CD14-positive monocyte (primary cell): ENCODE data around the gene TXNL1. TPM values are rescaled to one million over a fixed set of nuclear protein-coding genes. Genes with fewer than 3 reads are reported as not detected.

Experiments used
- DNase-seq, 3 donors: peaks; one replicate each; pipeline ENCODE4 v3.0.0-alpha.2; 2011 to 2022
- H2AFZ ChIP-seq: 2 replicates; pipeline ENCODE4 v1.6.0; 2012; ENCODE audit warnings: mild to moderate bottlenecking, low read depth, low read length, inconsistent platforms; ENCODE audit not compliant: insufficient read depth, poor library complexity, severe bottlenecking
- H3K27ac ChIP-seq, 2 donors: 1 replicate in 1 of 2; 2 replicates in 1 of 2; pipeline ENCODE4 v1.5.1; 2012 to 2013; ENCODE audit warnings: low read length in 2 of 2, control low read depth in 1 of 2, inconsistent platforms in 1 of 2, low read depth in 1 of 2, mild to moderate bottlenecking in 1 of 2
- H3K27me3 ChIP-seq, 2 donors: one replicate each; pipeline versions ENCODE4 v1.6.0 to v1.6.1; 2011 to 2013; ENCODE audit warnings: low read length in 2 of 2; ENCODE audit not compliant: control insufficient read depth in 2 of 2, insufficient read depth in 2 of 2
- H3K36me3 ChIP-seq, 2 donors: replicated peaks in 1 of 2; 1 replicate in 1 of 2; 2 replicates in 1 of 2; pipeline versions ENCODE4 v1.5.1 to v1.6.1; 2012 to 2013; ENCODE audit warnings: low read length in 2 of 2, control low read depth in 1 of 2, inconsistent platforms in 1 of 2, mild to moderate bottlenecking in 1 of 2; ENCODE audit not compliant: insufficient read depth in 2 of 2, control insufficient read depth in 1 of 2
- H3K4me1 ChIP-seq, 2 donors: 1 replicate in 1 of 2; 2 replicates in 1 of 2; pipeline versions ENCODE4 v1.5.1 to v1.6.1; 2012 to 2013; ENCODE audit warnings: low read length in 2 of 2, control low read depth in 1 of 2, inconsistent platforms in 1 of 2, mild to moderate bottlenecking in 1 of 2, moderate library complexity in 1 of 2; ENCODE audit not compliant: insufficient read depth in 2 of 2, control insufficient read depth in 1 of 2
- H3K4me2 ChIP-seq: replicated peaks from 2 replicates; pipeline ENCODE3; 2012; ENCODE audit warnings: low read length, moderate library complexity, mild to moderate bottlenecking; ENCODE audit not compliant: poor library complexity, severe bottlenecking; ENCODE audit errors: extremely low read depth
- H3K4me3 ChIP-seq, 3 experiments: fragments of 200-600 bp in 1 of 3; sonication (generic) in 1 of 3; replicated peaks in 1 of 3; 1 replicate in 2 of 3; 2 replicates in 1 of 3; pipeline ENCODE4 v1.5.1; 2011 to 2013; ENCODE audit warnings: low read length in 3 of 3, mild to moderate bottlenecking in 3 of 3, control low read depth in 2 of 3, low read depth in 2 of 3, inconsistent platforms in 1 of 3, moderate library complexity in 1 of 3
- H3K79me2 ChIP-seq: 2 replicates; pipeline ENCODE4 v1.6.0; 2012; ENCODE audit warnings: mild to moderate bottlenecking, control low read depth, inconsistent platforms, low read length, moderate library complexity; ENCODE audit not compliant: insufficient read depth
- H3K9ac ChIP-seq: 2 replicates; pipeline ENCODE4 v1.6.0; 2017; ENCODE audit warnings: low read length, mild to moderate bottlenecking; ENCODE audit not compliant: insufficient read depth, poor library complexity, severe bottlenecking
- H3K9me3 ChIP-seq, 2 donors: replicated peaks in 1 of 2; 1 replicate in 1 of 2; 2 replicates in 1 of 2; pipeline versions ENCODE4 v1.5.1 to v1.6.1; 2012 to 2013; ENCODE audit warnings: low read length in 2 of 2, control low read depth in 1 of 2; ENCODE audit not compliant: control insufficient read depth in 1 of 2, insufficient read depth in 1 of 2
- H4K20me1 ChIP-seq: 2 replicates; pipeline ENCODE4 v1.6.0; 2012; ENCODE audit warnings: mild to moderate bottlenecking, low read length, control low read depth, moderate library complexity; ENCODE audit not compliant: insufficient read depth
- H3K27ac Mint-ChIP-seq, 7 donors: one replicate each; pipeline ENCODE4 v1.8.0; 2020; ENCODE audit warnings: mild to moderate bottlenecking in 7 of 7, mixed read lengths in 7 of 7, moderate library complexity in 6 of 7, inconsistent platforms in 2 of 7
- H3K27me3 Mint-ChIP-seq, 3 donors: one replicate each; pipeline ENCODE4 v1.8.0; 2021 to 2022; ENCODE audit warnings: low read depth in 3 of 3, mild to moderate bottlenecking in 3 of 3, mixed read lengths in 3 of 3, moderate library complexity in 3 of 3, inconsistent platforms in 1 of 3
- H3K36me3 Mint-ChIP-seq, 2 donors: one replicate each; pipeline ENCODE4 v1.8.0; 2020; ENCODE audit warnings: mixed read lengths in 2 of 2, inconsistent platforms in 1 of 2, mild to moderate bottlenecking in 1 of 2
- H3K4me1 Mint-ChIP-seq: one replicate; pipeline ENCODE4 v1.8.0; 2020; ENCODE audit warnings: mild to moderate bottlenecking, mixed read lengths
- H3K4me3 Mint-ChIP-seq, 2 donors: one replicate each; pipeline ENCODE4 v1.8.0; 2020; ENCODE audit warnings: mild to moderate bottlenecking in 2 of 2, mixed read lengths in 2 of 2, moderate library complexity in 1 of 2
- H3K9me3 Mint-ChIP-seq, 7 donors: one replicate each; pipeline ENCODE4 v1.8.0; 2020 to 2022; ENCODE audit warnings: mixed read lengths in 7 of 7, mild to moderate bottlenecking in 6 of 7, moderate library complexity in 6 of 7, inconsistent platforms in 2 of 7
- CTCF ChIP-seq: fragments of 200-600 bp; IDR thresholded peaks from one replicate; pipeline ENCODE4 v1.8.0; 2022; ENCODE audit warnings: antibody characterized with exemption, mild to moderate bottlenecking
- WGBS: methylation state at CpG from one replicate; pipeline ENCODE4 v1.1.5; 2013; ENCODE audit warnings: missing lambda C conversion rate; ENCODE audit not compliant: insufficient coverage; 5-methylcytosine and 5-hydroxymethylcytosine counted together
- intact Hi-C, 2 donors: fragments of 100-400 bp; cut with micrococcal nuclease; formaldehyde crosslinking; loops; one replicate each; pipeline versions ENCODE4 v1.15.0 to v1.15.1; 2023
- polyA plus RNA-seq, 3 donors: library from polyadenylated mRNA; depleted of rRNA in 1 of 3; unstranded in 2 of 3; stranded (reverse) in 1 of 3; fragments of 300-500 nt in 2 of 3; fragments of >200 nt in 1 of 3; fragmentation: Illumina TruSeq in 2 of 3; gene quantifications; 1 replicate in 2 of 3; 2 replicates in 1 of 3; pipeline ENCODE4 v1.2.3, GENCODE V29; 2012 to 2021

Gene TXNL1
- polyA plus RNA-seq, 3 donors, result 22.3 to 80.4 (median 77.8) TPM

DNA sequence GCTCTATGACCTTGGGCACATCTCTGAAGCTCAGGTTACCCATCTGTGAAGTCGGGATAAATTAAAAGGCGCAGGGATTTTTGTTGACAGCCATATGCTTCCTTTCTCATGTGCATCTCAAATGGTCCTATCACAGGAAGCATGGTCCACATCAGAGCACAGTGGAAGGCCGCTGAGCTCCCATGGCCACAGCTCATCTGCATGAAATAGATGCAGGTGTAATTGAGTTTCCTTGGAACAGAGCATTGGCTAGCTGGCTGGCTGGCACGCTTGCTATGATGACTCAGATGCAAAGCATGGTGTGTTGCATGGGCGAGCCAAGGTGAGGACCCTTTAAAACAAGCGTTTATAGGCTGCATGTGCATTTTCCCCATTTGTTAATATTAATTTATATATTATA is 79.3 kb downstream of the TXNL1 start:
- H3K79me2 ChIP-seq, result no peaks in the 10 kb centered on the region
- no peak overlapping the region for H3K4me3 ChIP-seq
- whole genome bisulfite sequencing, result 96% methylated on average over 3 of the region's 6 CpGs
- H3K9me3 ChIP-seq, result peaks cover 5 to 8% of the 10 kb centered on the region in 2 donors
- no peak overlapping the region for H3K27ac ChIP-seq
- Mint-ChIP-seq H3K27ac (no peak overlapping the region), H3K9me3 (peaks cover 5 to 12% (median 8%) of the 10 kb centered on the region in 7 donors), H3K36me3 (no peaks in the 10 kb centered on the region), H3K4me3 (no peak overlapping the region), H3K4me1 (peaks cover 10% of the 10 kb centered on the region), H3K27me3 (peaks cover 0 to 7% (median 0%) of the 10 kb centered on the region in 3 donors)
- H3K4me2 ChIP-seq, result no peak overlapping the region
- H2AFZ ChIP-seq, result no peak overlapping the region
- DNase-seq, result no peak
- no peak overlapping the region for H3K9ac ChIP-seq
- peaks cover 10 to 15% of the 10 kb centered on the region in 2 donors for H3K4me1 ChIP-seq
- no peaks in the 10 kb centered on the region for H4K20me1 ChIP-seq
- intact Hi-C loops, result no loop called here
- no peak for TF ChIP-seq CTCF
- no peaks in the 10 kb centered on the region for H3K27me3 ChIP-seq
- H3K36me3 ChIP-seq, result no peaks in the 10 kb centered on the region

GRCh38 chr18:56556907-56557306 is 81.5 kb downstream of the TXNL1 start:
- H3K27me3 Mint-ChIP-seq, result peaks cover 0 to 3% (median 0%) of the 10 kb centered on the region in 3 donors
- intact Hi-C loops, result no loop called here
- no peak overlapping the region for H3K4me3 Mint-ChIP-seq
- Histone ChIP-seq H3K4me2 (no peak overlapping the region), H3K79me2 (no peaks in the 10 kb centered on the region), H2AFZ (no peak overlapping the region), H3K27me3 (no peaks in the 10 kb centered on the region), H4K20me1 (no peaks in the 10 kb centered on the region), H3K36me3 (no peaks in the 10 kb centered on the region), H3K9ac (no peak overlapping the region), H3K27ac (no peak overlapping the region), H3K4me1 (peaks cover 0 to 4% of the 10 kb centered on the region in 2 donors), H3K4me3 (no peak overlapping the region), H3K9me3 (peaks cover 5 to 8% of the 10 kb centered on the region in 2 donors)
- peaks cover 4% of the 10 kb centered on the region for H3K4me1 Mint-ChIP-seq
- peaks cover 5 to 13% (median 8%) of the 10 kb centered on the region in 7 donors for H3K9me3 Mint-ChIP-seq
- DNase-seq, result no peak
- no peaks in the 10 kb centered on the region for H3K36me3 Mint-ChIP-seq
- WGBS, result no CpG with 5 or more reads among the region's 1 CpG
- H3K27ac Mint-ChIP-seq, result no peak overlapping the region
- no peak for TF ChIP-seq CTCF
